HG03039 (cell line): ENCODE measurements around the gene GATAD2B.

Source experiments
- ATAC-seq: cut with Tn5 transposase; IDR thresholded peaks from one replicate; pipeline ENCODE4 v1.9.1; 2021; ENCODE audit warnings: mild to moderate bottlenecking, moderate library complexity; ENCODE audit not compliant: unreplicated experiment

The GATAD2B gene

DNA sequence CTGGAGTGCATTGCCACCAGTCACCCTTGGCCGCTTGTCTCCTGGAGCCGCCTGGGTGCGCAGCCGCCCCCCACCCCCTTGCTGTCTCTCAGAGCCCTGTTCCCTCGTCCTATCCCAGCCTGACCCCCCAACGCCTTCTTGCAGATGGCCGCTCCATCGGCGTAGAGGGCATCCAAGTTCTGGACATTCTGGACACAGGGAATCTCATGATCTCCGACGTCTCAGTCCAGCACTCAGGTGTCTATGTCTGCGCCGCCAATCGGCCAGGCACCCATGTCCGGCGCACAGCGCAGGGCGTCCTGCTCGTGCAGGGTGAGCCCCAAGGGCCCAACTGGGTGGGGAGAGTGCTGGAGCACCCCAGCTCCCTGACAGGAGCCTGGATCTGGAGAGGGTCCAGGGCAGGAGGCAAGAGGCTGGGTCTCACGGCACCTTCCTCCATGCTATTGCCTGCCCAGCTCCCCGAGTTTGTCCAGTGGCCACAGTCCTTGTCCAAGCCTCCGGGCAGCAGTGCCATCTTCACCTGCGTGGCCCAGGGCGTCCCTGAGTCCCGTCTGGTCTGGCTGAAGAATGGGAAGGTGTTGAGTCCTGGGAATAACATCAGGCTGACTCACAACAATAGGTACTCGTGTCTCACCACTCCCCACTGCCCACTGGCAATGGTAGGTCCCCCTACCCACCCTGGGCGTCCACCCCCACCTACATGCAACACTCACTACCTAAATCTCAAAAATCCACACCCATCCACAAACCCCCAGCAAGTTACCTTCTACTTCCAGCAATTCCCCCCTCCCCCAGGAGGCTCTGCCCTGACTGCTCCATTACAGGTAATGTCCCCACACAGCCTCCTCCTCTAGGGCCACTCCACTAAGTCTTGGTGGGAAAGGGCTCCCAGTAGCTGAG, 123.0 kb downstream of the GATAD2B start:
- no peak for ATAC-seq

DNA sequence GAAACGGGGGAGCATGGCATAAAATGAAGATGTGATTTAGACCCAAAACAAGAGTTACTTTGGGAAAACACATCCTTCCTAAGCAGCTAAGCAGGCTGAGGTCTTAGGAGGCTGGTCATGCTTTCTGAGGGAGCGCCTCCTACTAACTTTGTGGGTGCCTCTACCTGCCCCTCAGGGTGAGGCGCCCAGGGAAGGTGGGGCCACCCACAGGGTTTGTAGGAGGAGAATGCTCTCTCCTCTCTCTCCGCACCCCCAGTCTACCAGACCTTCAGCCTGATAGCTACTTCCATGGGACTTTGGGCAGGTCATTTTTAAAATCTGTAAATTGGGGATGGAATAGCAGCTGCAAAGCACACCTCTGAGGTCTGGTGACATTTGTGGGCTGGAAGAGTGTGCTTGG, 123.8 kb downstream of the GATAD2B start:
- no peak for ATAC-seq

DNA sequence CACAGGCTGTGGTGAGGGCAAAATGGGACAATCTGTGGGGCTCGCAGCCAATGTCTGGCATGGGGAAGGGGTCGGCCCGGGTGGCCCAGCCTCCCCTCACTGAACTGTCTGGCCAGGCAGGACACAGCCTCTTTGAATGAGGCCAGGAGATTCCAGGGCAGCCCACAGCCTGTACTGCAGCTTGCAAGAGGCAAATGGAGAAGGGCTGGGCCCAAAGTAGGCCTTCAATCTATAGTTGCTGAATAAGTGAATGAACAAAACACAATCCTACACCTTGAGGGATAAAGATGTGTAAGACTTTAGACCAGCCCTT, 124.3 kb downstream of the GATAD2B start:
- ATAC-seq: no peak

DNA sequence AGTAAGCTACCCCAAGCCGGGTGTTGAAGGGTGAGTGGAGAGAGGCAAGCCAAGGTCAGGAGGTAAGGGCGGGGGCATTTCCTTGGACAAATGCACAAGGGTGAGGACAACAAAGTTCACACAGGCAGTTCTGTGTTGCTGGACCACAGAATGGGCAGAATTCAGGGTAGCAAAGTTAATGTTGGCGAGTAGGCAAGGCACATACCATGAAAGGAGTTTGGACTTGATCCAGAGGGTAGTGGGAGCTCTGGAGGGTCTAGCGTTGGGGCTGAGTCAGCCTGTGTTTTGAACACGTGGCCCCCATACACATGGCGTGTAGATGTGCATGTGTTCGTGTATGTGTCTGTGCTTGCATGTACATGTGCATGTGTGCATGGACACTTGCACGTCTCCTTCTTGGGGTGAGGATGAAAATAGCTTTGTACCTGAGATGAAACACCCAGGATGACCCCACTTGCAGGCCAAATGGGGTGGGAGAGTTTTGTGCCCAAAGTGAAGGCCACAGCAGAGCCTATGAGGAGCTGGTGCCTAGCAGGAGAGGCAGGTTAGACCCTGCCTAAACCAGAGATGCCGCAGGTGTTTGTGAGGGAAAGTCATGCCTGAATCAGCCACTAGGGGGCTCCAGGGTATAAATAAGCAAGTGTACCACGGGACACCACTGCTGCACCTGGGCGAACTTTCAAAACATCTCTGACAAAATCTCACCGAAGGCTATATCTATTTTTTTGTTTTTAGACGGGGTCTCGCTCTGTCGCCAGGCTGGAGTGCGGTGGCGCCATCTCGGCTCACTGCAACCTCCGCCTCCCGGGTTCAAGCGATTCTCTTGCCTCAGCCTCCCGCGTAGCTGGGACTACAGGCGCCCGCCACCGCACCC, 125.7 kb downstream of the GATAD2B start:
- no peak for ATAC-seq

DNA sequence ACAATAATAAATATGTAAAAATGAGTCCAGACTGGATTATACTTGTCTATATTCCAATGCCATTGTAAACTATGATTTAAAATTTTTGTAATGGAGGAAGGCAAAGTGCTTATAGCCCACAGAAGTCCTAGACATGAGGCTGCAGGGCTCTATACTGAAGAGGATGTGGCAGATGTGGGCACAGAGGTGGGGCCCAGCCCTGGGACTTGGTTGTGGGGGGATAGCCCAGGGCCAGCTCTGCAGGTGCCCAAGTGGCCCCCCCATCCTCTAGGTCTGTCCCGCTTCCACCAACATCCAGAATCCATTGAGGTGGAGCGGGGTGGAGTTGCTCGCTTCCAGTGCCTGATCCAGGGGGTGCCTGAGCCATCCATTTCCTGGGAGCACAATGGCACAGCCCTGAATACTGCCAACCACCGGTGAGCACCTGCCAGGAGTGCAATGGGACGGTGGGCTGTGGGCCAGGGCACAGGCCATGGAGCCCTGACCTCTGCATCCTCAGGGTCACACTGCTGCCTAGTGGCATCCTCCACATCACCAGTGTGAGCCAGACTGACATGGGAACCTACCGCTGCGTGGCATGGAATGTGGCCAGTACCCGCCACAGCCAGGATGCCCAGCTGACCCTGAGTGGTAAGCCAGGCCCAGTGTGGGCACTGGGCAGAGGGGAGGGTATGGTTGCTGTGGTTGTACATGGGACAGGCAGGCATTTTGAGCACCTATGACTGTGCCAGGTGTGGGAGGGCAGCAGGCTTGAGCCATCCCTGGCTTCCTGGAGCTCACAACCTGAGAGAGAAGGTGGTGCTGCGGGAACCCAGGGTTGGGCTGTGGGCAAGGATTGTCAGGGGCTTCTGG, 126.6 kb downstream of the GATAD2B start:
- ATAC-seq: no peak

DNA sequence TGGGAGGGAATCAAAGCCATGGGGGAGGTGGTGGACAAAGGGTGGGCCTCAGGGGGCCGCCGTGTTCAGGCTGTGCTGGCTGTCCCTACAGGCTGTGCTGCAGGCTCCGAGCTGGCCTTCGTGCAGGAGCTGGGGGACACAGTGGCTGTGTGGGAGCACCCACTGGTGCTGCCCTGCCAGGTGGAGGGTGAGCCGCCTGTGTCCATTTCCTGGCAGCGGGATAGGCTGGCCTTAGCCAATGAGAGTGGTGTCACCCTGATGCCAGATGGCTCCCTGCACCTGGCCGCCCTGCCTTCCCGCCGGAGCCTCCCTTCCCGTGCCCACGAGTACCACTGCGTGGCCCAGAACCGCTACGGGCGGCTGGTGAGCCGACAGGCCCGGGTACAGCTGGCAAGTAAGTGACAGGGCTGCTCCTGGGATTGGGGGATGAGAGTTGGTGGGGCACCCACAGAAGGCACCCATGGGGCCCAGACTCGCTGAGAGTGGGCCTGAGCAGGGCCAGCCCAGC, 127.4 kb downstream of the GATAD2B start:
- ATAC-seq: no peak

DNA sequence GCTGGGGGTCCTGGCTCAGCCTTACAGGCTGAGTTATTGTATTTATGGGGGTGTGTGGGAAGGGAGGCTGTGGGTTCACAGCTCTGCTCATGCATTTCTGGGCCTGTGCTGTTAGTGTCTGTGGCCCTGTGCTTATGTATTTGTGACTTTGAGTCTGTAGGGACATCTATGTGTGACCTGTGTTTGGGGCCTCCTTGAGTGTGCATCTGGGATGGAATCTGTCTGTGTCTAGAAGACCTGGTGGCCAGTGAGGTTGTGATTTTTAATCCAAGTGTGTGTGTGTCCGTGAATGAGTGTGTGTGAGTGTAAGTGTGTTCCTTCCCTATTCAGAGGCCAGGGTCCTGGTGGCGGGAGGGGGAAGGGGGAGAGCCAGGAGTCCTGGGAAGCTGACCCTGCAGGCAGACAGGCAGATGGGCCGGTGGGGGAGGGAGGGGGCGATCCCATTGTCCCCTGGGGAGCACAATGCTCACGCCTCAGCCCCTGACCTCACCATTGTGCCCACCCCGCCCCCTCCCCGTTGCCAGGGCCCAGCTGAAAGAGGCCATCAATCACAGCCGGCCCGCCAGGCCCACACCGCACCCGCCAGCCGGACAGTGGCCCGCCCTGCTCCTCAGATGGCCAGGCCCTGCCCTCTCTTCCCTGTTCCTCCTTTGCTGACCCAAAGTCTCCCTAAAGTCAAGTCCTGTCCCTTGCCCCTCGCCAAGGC, 128.0 kb downstream of the GATAD2B start:
- ATAC-seq: no peak

DNA sequence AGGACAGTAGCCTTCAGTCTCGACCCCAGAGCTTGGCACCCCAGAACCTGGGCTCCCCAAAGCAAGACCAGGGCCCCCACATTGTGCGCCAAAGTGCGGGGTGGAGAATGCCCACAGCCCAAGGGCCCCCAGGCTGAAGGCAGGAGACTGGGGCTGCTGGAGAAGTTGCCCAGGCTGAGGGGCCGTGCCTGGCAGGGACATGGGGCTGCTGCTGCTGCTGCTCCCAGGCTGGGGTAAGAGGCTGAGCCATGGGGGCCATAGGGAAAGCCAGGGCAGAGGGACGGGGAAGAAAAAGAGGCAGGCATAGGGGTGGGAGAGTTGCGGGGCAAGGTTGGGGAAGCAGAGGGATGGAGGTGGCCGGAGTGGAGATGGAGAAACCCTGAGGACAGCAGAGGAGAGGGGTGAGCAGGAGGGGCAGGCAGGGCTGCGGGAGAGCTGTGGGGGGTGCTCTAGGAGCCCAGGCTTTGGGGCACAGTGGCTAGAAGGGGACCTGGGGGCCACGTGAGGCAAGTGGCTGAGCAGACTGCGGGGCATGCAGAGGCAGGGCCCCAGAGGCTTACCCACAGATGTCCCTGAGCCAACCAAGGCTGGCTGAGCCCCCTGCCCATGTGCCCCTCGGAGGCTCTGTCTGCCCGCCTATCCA, 128.7 kb downstream of the GATAD2B start:
- ATAC-seq: no peak

DNA sequence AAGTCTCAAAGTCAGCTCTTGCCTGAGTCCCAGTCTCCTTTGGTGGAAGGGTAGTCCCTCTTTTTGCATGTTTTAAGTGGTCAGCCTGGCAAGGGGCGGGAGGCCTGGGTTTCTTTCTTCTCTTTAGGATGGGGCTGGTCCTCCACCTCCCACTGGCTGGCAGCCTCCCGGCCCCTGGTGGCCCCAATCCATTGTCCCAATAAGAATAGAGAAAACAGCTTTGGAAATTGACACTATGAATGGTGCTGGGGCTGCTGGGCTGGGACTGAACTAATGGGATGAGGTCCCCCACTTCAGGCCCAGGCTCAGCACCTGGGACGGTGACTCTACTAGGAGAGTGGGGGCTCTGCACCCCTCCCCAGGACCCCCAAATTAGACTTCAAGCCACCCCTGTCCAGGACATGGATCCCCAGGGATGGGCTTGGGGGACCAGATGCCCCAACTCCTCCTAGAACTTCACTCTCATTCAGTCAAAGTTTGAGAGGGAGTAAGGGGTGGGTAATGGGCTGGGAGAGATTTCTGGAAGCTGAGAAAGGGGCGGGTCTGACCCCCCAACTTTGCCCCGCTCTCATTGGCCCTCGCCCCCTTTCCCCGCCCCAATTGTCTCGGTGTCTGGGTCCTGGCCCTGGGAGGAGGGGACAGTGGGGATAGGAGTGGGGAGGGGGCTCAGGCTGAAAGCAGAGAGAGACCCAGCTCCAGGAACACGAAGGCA, 129.4 kb downstream of the GATAD2B start:
- ATAC-seq: no peak

GRCh38 chr1:153792631-153793041, 130.1 kb downstream of the GATAD2B start:
- ATAC-seq: no peak

GRCh38 chr1:153791648-153792253, 131.0 kb downstream of the GATAD2B start:
- no peak for ATAC-seq

DNA sequence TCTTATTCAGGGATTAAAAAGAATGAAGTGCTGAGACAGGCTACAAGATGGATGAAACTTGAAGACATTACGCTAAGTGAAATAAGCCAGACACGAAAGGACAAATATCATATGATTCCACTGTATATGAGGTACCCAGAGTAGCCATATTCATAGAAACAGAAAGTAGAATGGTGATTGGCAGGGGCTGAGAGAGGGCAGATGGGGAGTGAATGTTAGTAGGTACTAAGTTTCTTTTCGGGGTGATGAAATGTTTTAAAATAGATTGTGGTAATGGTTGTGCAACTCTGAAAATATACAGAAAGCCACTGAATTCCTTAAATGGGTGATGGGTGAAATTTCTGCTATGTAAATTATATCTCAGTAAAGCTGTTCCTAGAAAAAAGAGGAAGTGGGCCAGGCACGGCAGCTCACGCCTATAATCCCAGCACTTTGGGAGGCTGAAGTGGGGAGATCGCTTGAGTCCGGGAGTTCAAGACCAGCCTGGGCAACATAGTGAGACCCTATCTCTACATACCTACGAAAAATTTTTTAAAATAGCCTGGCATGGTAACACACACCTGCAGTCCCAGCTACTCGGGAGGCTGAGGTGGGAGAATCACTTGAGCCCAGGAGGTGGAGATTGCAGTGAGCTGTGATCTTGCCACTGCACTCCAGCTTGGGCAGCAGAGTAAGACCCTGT, 131.7 kb downstream of the GATAD2B start:
- ATAC-seq: peak; percentile 69

DNA sequence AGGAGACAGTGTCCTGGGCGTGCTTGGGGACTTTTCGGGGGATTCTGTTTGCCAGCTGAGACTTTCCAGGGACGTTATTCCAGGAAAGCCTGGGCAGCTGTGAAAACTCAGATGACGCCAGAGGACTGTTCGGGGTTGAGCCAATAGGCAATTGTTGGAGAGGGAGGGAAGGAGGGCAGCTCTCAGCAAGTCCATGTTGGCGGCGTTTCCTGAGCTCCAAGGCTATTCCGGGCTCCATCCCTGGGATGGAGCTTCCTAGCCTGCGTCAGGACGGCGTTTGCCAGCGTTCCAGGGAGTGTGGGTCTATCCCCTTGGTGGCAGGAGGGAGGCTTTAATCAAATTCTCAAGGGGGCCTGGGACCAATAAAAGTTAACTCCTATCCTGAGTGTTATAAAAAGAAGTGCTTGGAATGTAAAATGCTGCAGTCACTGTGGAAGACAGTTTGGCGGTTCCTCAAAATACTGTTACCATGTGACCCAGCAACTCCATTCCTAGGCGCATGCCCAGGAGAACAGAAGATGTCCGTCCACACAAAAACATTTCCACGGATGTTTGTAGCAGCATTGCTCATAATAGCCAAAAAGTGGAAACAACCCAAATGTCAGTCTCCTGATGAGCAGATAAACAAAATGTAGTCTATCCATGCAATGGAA, 132.3 kb downstream of the GATAD2B start:
- peak; percentile 1 for ATAC-seq

GRCh38 chr1:153789478-153790034, 133.2 kb downstream of the GATAD2B start:
- no peak for ATAC-seq

- ATAC-seq: no peak
These were observed 136.6 kb downstream of the GATAD2B start for GRCh38 chr1:153786038-153786790.
